ENCODE results near the gene PRSS48.
"Not testable (repeated sequence)": the region's sequence is repeated elsewhere in the genome, so short reads cannot be mapped to it uniquely, and the experiment has no call there.

The PRSS48 gene

DNA sequence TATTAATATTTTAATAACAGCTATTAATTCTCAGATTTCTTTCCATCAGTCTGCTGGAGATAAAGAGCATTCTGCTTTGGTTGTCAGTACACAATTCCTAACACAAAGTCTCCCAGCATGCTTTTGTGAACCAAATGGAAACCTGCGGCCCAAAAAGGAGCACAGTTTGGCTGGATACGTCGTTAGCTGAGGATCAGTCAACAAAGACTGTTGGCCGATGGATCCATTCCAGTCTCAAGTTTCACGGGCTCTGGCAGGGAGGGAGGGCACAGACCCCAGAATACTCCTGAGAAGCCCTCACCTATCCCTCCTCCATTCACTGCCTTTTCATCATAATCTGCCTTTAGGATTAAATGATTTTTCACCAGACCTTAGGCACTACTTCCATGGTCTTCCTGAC lies 26.3 kb upstream of the PRSS48 start:
- FAIRE-seq (no peak), DNase-seq (ENCODE audit: insufficient read length, low spot score) (no peak)
- TF ChIP-seq POLR2A (IDR thresholded peaks at IDR 0.05; ENCODE audit: low read depth, low read length): no peak

DNA sequence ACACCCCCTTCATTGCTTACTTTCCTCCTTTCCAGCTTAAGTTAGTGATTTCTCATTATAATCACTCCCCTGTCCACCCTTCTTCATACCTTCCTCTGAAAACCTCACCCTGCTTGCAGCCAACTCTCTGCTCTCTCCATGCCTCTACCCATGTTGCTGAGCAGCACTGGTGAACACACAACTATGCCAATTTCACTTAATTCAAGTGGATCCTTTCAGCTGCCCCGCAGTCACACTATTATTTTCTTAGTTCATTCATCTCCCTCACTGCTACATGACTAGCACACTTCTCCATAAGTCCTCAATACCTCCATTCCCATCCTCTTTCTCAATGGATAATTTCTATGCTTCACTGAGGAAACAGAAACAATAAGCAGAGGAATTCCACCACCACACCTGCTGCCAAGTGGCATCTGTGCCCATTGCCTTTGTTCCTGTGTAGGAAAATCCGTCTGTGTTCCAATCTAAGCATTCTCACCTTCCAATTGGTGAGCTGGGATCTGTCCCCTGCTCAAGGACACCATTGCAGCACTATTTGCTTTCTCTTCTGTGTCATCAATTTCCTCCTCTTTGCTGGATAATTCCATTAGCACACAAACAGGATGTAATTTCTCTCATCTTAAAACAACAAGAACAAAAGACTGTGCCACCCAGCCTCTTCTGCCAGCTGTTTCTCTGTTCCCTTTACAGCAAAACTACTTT lies 25.2 kb upstream of the PRSS48 start:
- FAIRE-seq (no peak), DNase-seq (ENCODE audit: insufficient read length, low spot score) (no peak)

DNA sequence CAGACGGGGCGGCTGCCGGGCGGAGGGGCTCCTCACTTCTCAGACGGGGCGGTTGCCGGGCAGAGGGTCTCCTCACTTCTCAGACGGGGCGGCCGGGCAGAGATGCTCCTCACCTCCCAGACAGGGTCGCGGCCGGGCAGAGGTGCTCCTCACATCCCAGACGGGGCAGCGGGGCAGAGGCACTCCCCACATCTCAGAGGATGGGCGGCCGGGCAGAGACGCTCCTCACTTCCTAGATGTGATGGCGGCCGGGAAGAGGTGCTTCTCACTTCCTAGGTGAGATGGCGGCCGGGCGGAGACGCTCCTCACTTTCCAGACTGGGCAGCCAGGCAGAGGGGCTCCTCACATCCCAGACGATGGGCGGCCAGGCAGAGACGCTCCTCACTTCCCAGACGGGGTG lies 21.7 kb upstream of the PRSS48 start:
- not testable (repeated sequence) for FAIRE-seq; DNase-seq (ENCODE audit: insufficient read length, low spot score)

More for the DNA sequence above, 25.2 kb upstream of the PRSS48 start:
- no peak for TF ChIP-seq POLR2A (IDR thresholded peaks at IDR 0.05; ENCODE audit: low read depth, low read length)

DNA sequence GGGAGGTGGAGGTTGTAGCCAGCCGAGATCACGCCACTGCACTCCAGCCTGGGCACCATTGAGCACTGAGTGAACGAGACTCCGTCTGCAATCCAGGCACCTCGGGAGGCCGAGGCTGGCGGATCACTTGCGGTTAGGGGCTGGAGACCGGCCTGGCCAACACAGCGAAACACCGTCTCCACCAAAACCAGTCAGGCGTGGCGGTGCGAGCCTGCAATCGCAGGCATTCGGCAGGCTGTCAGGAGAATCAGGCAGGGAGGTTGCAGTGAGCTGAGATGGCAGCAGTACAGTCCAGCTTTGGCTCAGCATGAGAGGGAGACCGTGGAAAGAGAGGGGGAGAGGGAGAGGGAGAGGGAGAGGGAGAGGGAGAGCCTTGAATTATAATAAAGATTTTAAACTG lies 21.3 kb upstream of the PRSS48 start:
- not testable (repeated sequence) for DNase-seq (ENCODE audit: insufficient read length, low spot score); FAIRE-seq

DNA sequence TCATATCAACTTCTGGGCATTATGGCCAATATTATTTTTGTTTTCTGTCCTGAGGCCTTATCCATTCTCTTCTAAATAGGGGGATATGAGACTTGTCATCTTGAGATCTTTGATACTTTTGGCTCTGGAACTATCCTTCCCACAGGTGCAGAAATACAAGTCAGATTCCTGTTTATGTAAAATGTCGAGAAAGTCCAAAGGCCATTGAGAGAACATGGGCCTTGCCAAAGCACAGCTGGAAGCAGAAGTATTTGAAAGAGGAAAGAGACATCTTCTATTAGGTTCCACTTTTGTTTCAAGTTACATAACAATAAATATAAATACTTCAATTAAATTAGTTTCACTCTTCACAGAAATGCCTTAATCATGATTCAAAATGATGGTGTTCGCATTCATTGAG lies 20.8 kb upstream of the PRSS48 start:
- FAIRE-seq (no peak), DNase-seq (ENCODE audit: insufficient read length, low spot score) (no peak)
- TF ChIP-seq POLR2A (IDR thresholded peaks at IDR 0.05; ENCODE audit: low read depth, low read length): no peak

DNA sequence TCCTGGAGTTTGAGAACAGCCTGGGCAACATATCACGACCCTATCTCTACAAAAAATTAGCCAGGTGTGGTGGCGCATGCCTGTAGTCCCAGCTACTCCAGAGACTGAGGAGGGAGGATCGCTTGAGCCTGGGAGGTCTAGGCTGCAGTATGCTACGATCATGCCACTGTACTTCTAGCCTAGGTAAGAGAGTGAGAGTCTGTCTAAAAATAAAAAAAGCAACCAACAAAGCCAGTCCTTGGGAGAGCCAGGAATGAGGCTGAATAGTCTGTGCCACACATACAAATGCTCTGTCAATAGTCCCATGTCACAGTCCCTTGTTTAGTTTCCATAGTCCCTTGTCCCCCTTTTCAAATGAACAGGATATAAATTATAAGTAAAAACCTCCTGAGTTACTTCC lies 19.3 kb upstream of the PRSS48 start:
- TF ChIP-seq POLR2A (IDR thresholded peaks at IDR 0.05; ENCODE audit: low read depth, low read length): no peak
- no peak for DNase-seq (ENCODE audit: insufficient read length, low spot score)
- no peak for FAIRE-seq

DNA sequence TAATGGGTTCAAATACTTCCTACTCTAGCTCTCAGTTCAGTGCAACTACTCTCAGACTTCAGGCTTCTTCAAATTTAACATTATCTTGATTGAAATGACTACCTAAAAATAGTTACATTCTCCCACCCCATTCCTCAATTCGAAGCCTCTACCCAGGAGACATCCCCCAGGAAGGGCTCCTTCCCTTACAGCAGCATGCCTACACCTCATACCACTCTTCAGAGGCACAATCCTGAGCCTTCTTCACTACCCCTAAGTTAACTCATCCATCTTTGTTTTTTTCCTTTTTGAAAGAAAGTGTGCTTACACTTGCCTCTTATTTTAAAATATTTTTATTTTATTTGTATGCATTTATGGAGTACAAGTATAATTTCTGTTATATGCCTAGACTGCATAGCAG lies 17.2 kb upstream of the PRSS48 start:
- DNase-seq (ENCODE audit: insufficient read length, low spot score): no peak
- FAIRE-seq: no peak
- TF ChIP-seq POLR2A (IDR thresholded peaks at IDR 0.05; ENCODE audit: low read depth, low read length): no peak

DNA sequence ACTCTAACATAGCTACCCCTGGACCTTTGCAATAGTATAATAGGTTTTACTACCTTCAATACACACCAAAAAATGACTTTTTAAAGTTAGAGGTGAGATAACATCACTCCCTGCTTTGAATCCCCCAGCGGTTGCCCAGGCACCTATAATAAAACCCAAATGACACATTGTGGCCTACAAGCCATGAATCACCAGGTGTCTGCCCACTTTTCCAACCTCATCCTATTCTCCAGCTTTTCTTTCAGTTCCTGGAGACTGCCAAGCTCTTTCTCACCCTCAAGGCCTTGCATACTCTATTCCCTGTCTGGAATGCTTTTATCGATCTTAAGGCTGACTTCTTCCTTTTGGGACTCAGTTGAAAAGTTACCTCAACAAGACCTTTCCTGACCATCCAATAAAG lies 16.4 kb upstream of the PRSS48 start:
- TF ChIP-seq POLR2A (IDR thresholded peaks at IDR 0.05; ENCODE audit: low read depth, low read length): no peak
- FAIRE-seq (no peak), DNase-seq (ENCODE audit: insufficient read length, low spot score) (peak; percentile 18)

DNA sequence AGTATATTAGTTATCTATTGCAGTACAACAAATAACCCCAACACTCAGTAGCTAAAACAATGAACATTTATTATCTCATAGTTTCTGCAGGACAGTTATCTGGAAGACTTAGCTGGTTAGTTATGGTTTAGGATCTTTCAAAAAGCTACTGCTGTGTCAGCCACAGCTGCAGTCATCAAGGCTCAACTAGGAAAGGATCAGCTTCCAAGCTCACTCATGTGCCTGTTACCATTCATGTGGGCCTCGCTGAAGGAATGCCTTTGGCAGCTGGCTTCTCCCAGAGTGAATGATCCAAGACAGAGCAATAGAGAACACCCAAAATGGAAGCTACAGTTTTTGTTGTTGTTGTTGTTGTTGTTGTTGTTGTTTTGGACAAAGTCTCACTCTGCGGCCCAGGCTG lies 13.5 kb upstream of the PRSS48 start:
- no peak for TF ChIP-seq POLR2A (IDR thresholded peaks at IDR 0.05; ENCODE audit: low read depth, low read length)
- FAIRE-seq (no peak), DNase-seq (ENCODE audit: insufficient read length, low spot score) (no peak)

DNA sequence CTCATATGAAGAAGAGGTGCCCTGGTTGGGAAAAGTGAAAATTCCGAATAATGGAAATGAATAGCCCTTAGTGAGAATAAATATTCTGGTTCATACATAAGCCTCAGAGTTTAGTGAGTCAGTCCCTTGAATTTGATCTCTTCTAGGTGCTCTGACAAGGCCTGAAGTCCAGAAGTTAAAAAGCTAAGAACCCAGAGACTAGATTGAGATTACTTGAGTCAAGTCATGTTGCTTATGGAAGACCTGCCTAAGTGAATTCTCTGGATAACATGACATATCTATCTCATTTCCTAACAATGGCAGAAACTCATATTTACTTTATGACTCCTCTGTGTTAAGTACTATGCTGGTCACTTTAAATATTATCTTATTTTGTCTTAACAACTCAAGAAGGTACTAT lies 10.5 kb upstream of the PRSS48 start:
- no peak for FAIRE-seq
- no peak for TF ChIP-seq POLR2A (IDR thresholded peaks at IDR 0.05; ENCODE audit: low read depth, low read length)
- no peak for DNase-seq (ENCODE audit: insufficient read length, low spot score)

DNA sequence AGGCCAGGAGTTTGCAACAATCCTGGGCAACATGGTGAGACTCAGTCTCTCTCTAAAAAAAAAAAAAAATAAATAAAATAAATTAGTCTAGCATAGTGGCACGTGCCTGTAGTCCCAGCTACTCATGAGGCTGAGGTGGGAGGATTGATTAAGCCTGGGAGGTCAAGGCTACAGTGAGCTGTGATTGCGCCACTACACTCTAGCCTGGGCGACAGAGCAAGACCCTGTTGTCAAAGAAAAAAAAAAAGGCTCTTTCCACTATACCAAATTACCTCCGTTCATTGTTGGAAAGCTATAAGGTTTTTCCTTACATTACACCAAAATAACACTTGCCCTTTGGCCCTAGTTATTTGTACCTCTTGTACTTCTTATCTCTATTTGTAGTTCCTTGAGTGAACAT lies 9.9 kb upstream of the PRSS48 start:
- TF ChIP-seq POLR2A (IDR thresholded peaks at IDR 0.05; ENCODE audit: low read depth, low read length): no peak
- no peak for FAIRE-seq
- DNase-seq (ENCODE audit: insufficient read length, low spot score): no peak

DNA sequence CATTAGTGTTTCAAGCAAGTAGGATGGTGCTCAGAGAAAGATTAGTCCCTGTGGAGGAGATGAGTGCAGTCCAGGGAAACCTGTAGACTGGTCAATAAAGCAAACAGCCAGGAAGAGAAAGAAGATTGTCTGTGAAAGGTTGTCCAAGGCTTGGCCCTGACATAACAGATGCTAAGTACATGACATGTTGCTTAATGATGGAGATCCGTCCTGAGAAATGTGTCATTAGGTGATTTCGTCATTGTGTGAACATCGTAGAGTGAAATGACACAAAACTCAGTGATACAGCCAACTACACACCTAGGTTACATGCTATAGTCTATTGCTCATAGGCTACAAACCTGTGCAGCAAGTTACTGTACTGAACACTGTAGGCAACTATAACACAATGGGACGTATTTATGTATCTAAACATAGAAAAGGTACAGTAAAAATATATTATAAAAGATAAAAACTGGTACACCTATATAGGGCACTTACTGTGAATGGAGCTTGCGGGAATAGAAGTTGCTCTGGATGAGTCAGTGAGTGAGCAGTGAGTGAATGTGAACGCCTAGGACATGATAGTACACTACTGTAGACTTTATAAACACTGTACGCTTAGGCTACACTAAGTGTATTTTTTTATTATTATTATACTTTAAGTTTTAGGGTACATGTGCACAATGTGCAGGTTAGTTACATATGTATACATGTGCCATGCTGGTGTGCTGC lies 9.0 kb upstream of the PRSS48 start:
- FAIRE-seq: no peak
- DNase-seq (ENCODE audit: insufficient read length, low spot score): no peak
- TF ChIP-seq POLR2A (IDR thresholded peaks at IDR 0.05; ENCODE audit: low read depth, low read length): no peak

DNA sequence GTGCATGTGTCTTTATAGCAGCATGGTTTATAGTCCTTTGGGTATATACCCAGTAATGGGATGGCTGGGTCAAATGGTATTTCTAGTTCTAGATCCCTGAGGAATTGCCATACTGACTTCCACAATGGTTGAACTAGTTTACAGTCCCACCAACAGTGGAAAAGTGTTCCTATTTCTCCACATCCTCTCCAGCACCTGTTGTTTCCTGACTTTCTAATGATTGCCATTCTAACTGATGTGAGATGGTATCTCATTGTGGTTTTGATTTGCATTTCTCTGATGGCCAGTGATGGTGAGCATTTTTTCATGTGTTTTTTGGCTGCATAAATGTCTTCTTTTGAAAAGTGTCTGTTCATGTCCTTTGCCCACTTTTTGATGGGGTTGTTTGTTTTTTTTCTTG lies 8.1 kb upstream of the PRSS48 start:
- not testable (repeated sequence) for DNase-seq (ENCODE audit: insufficient read length, low spot score); FAIRE-seq

DNA sequence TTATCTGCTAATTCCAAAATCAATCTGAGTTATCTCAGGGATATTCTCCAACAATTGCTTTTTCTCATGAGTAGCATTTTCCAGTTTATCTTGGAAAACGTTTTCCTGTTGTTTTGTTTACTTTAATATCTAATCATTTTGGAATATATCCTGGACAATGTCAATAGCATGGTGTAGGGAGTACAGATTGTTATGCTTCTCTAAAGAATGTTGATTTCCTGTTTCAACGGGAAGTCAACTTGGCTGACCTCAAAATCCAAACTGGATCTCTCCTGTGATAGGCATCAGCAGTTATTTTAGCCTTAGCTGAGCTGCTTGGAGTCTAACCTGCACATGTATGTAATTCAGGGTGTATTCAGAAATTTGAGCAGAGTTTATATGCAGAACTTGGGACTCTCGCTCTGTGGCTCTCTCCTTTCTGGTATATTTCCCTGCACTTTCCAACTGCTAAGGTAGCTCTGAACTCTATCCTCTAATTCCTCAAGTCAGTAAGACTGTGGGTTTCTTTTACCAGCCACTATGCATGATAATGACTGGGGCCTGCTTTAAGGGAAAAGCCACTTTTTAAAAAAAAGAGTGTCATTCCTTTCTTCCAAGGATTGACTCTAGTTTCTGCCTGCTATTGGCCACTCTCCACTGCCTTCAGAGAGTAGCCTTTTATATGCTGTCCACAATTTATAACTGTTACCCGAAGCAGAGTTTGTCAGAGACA lies 7.7 kb downstream of the PRSS48 start:
- no peak for DNase-seq (ENCODE audit: insufficient read length, low spot score)
- FAIRE-seq: no peak
- TF ChIP-seq POLR2A (IDR thresholded peaks at IDR 0.05; ENCODE audit: low read depth, low read length): no peak

DNA sequence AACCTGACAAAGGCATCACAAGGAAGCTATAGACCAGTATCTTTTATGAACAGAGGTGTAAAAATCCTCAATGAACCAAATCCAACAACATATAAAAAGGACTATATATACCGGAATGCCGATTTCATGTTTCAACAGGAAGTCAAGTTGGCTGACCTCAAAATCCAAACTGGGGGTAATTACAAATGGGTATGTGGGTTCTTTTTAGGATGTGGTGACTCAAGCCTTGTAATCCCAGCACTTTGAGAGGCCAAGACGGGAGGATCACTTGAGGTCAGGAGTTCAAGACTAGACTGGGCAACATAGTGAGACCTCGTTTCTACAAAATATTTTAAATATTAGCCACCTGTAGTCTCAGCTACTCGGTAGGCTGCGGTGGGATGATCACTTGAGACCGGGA lies 10.4 kb downstream of the PRSS48 start:
- no peak for FAIRE-seq
- DNase-seq (ENCODE audit: insufficient read length, low spot score): no peak
- no peak for TF ChIP-seq POLR2A (IDR thresholded peaks at IDR 0.05; ENCODE audit: low read depth, low read length)

All from H54 (cell line).